Brain pericyte (primary cell): Measurements from ENCODE around the gene IFNGR2.
"Not testable (repeated sequence)": the region's sequence is repeated elsewhere in the genome, so short reads cannot be mapped to it uniquely, and the experiment has no call there.

ENCODE experiments used
- DNase-seq: peaks from one replicate; pipeline ENCODE4 v3.0.0-alpha.2; 2012; ENCODE audit warnings: low read depth, low spot score

Gene IFNGR2

GRCh38 chr21:33377221-33377920 is 25.8 kb upstream of the IFNGR2 start:
- DNase-seq: no peak

DNA sequence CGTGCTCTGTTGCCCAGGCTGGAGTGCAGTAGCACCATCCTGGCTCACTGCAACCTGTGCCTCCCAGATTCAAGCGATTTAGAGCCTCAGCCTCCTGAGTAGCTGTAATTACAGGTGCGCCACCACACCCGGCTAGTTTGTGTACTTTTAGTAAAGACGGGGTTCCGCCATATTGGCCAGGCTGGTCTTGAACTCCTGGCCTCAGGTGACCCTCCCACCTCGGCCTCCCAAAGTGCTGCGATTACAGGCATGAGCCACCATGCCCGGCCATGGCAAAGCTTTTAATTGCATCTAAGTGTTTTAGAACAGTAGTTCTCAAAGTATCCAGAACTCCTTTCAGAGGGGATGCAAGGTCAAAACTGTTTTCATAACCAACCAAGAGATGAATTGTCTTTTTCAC is 25.1 kb upstream of the IFNGR2 start:
- no peak for DNase-seq

DNA sequence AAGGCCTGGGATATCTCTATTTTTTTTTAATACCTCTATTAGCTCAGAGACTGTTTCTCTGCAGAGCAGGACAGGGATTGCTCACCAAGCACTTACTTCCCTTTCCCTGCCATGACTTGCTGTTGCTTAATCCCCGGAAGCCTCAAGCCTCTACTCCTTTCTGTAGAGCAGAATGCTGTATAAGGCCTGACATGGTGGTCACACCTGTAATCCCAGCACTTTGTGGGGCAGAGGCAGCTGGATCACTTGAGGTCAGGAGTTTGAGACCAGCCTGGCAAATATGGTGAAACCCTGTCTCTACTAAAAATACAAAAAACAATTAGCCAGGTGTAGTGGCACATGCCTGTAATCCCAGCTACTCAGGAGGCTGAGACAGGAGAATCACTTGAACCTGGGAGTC is 23.3 kb upstream of the IFNGR2 start:
- DNase-seq: not testable (repeated sequence)

DNA sequence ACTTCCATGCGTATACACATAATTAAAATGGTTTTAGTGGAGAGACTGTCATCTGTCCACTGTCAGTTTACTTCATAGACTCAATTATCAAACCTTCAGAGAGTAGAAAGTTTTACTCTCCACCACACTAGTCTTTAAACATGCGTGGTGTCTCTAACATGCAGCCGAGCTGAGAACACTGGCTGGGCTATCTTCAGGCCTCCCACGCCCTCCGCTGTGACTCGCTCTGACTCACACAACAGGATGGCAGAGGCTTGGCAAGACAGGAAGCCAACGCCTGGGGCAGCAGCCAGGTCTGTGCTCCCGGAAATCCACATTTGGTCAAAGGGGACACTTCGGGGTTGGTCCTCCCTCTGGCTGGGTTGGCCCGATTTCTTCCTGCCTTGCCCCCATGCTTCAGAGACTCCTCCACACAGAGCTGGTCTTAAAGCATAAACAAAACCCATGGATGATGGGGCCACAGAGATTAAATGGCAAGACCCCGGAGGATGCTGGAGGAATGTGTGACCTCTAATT is 22.7 kb upstream of the IFNGR2 start:
- no peak for DNase-seq

- not testable (repeated sequence) for DNase-seq
Measured at GRCh38 chr21:33381381-33381780, 21.8 kb upstream of the IFNGR2 start.

- no peak for DNase-seq
Measured at GRCh38 chr21:33383056-33383888, 19.9 kb upstream of the IFNGR2 start.

DNA sequence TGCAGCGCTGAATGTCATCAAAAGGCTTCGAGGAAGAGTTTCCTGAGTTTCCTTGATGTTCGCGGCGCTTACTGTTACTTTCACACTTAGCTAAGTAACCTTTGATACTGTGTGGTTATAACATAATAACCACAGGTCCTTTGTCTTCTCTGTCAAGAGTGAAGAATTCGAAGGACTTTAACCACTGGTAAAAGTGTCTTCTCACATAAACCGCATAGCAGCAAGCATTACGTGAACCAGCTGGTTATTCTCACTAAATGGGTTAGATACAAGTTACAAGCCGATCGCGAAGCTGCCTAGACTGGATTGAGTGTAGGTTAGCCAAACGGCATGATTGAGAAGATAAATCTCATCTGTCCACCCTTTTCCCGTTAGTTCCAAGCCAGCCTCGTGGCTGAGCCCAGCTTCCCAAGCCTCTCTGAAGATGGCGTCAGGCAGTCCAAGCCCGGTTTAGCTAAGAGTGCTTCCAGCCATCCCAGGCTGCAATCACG is 18.3 kb upstream of the IFNGR2 start:
- DNase-seq: no peak

- no peak for DNase-seq
Measured at GRCh38 chr21:33386222-33386784, 16.9 kb upstream of the IFNGR2 start.

DNA sequence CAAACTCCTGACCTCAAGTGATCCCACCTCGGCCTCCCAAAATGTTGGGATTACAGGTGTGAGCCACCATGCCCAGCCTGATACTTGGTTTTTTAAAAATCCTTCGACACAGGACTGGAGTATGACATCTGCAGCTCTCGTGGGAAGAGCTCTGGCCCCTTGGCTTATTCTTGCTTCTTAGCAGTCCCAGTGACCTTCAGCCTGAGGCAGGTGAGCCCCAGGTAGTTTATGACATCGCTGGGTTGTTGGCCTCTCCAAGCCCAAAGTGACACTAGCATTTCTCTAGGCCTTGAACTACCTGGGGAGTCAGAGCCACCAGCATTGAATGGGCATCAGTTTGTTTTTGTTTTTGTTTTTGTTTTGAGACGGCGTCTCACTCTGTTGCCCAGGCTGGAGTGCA is 15.9 kb upstream of the IFNGR2 start:
- DNase-seq: no peak

GRCh38 chr21:33388188-33388587 is 15.0 kb upstream of the IFNGR2 start:
- DNase-seq: no peak

- no peak for DNase-seq
Measured at GRCh38 chr21:33390479-33390878, 12.7 kb upstream of the IFNGR2 start.

DNA sequence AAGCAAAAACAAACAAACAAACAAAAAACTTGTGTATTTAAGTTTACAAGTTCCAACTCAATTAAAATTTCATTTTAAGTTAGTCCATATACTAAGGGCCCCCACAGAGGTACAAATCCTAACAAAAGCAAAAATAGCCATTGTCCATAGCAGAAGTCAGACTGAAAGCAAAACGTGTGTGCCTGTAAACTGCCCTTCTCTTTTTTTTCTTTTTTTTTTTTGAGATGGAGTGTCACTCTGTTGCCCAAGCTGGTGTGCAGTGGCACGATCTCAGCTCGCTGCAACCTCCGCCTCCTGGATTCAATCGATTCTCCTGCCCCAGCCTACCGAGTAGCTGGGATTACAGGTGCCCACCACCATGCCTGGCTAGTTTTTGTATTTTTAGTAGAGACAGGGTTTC is 11.6 kb upstream of the IFNGR2 start:
- no peak for DNase-seq

- no peak for DNase-seq
Measured at GRCh38 chr21:33392284-33392985, 10.8 kb upstream of the IFNGR2 start.

GRCh38 chr21:33393348-33393747 is 9.9 kb upstream of the IFNGR2 start:
- no peak for DNase-seq

- no peak for DNase-seq
Measured at GRCh38 chr21:33394260-33394659, 9.0 kb upstream of the IFNGR2 start.

DNA sequence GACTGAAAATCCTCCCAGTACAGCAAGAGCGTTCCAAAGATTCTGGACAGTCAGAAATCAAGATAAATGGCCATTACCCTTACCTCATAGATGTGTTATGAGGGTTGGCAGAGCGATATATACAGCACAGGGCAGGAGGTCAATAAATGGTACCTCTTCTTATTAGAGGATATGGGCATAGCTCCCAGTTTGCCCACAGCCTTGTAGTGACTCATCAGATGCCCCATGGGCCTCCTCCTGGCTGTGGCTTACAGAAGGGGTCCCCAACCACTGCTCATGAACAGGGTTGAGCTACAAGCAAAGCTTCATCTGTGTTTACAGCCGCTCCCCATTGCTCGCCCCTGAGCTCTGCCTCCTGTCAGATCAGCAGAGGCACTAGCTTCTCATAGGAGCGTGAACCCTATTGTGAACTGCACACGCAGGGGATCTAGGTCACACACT is 7.3 kb upstream of the IFNGR2 start:
- DNase-seq: no peak

GRCh38 chr21:33396436-33396835 is 6.8 kb upstream of the IFNGR2 start:
- DNase-seq: no peak

GRCh38 chr21:33396951-33397350 is 6.3 kb upstream of the IFNGR2 start:
- peak; percentile 65 for DNase-seq

- DNase-seq: no peak
Measured at GRCh38 chr21:33397717-33398116, 5.5 kb upstream of the IFNGR2 start.

DNA sequence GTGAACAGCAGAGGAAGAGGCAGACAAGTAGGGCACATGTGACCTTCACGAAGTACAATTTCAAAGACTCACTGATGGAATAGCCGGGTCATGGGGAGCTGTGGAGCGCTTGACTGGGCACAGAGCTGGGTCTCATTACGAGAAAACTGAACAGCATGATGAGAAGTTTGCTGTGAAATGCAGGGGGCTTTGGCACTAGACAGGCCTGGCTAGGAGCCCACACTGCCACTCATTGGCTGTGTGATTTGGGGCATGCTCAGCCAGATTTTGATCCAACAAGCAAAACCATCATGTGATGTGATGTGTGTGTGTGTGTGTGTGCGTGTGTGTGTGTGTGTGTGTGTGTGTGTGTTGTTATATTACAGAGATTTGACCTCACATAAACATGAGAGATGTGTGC is 4.9 kb upstream of the IFNGR2 start:
- no peak for DNase-seq

GRCh38 chr21:33401630-33401992 is 1.6 kb upstream of the IFNGR2 start:
- no peak for DNase-seq
